H1 (cell line): ENCODE data around the gene DMAC1. TPM values are rescaled to one million over a fixed set of nuclear protein-coding genes. Genes with fewer than 3 reads are reported as not detected.

ENCODE experiments used
- CTBP2 ChIP-seq: IDR thresholded peaks from 2 replicates; pipeline ENCODE4 v1.7.0; 2011; ENCODE audit warnings: borderline replicate concordance, mild to moderate bottlenecking, moderate library complexity, mixed read lengths, low read length; ENCODE audit not compliant: insufficient read depth, insufficient read length
- MAX ChIP-seq: IDR thresholded peaks from 2 replicates; pipeline ENCODE4 v1.6.1; 2012; ENCODE audit warnings: inconsistent platforms
- POU5F1 ChIP-seq: IDR thresholded peaks from 2 replicates; pipeline ENCODE4 v1.6.1; 2011; ENCODE audit warnings: low read depth, mild to moderate bottlenecking, low read length, moderate library complexity
- SP1 ChIP-seq: IDR thresholded peaks from 2 replicates; pipeline ENCODE4 v1.6.1; 2011; ENCODE audit warnings: low read depth, low read length
- polyA plus RNA-seq, 7 experiments: library from polyadenylated mRNA; depleted of rRNA in 3 of 7; stranded (reverse) in 5 of 7; unstranded in 2 of 7; fragments of >200 nt in 5 of 7; fragments of 200-250 nt in 2 of 7; gene quantifications; 1 replicate in 5 of 7; 2 replicates in 1 of 7; 4 replicates in 1 of 7; pipeline versions ENCODE4 v1.2.1 to v1.2.3, GENCODE V29; 2011 to 2013; ENCODE audit warnings: missing spikeins in 2 of 7, mixed read lengths in 2 of 7
- total RNA-seq: library from RNA; stranded (reverse); fragmentation: NEBNext Ultra II Directional; extraction: Animal tissue kit (Norgen Biotek cat#: 25700); gene quantifications from 2 replicates; pipeline ENCODE4 v1.2.1, GENCODE V29; 2021

The DMAC1 gene
- total and polyA plus RNA-seq, 2 of the 8 experiments (the other 6 are each of a cell fraction or from before 2014, with no cell fraction given): 30.4 to 89.4 TPM

DNA sequence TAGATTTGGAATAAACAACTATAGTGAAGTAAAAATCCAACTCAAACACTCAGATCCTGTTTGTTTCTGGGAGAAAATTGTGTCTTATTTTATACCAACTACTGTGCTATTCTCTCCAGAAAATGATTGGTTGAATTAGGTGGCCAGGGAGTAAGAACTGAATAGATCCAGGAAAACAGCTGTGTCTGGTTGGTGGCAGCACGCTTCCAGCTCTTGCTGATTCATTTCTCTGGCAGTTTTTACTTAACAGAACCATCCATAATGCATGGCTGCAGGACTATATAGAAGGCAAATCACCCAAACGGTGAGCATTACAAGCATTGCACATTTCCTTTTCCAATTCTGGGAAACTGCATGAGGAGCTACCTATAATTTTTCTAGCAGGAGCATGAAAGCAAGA is 29.5 kb downstream of the DMAC1 start (continued):
- TF ChIP-seq CTBP2 (no peak), SP1 (no peak), MAX (no peak), POU5F1 (no peak)
